Natural killer cell (primary cell): ENCODE measurements around the gene PLA1A. TPM values are rescaled to one million over a fixed set of nuclear protein-coding genes. Genes with fewer than 3 reads are reported as not detected.

Experiments used
- ATAC-seq, 3 donors: fragments of 150-1000 bp in 2 of 3; fragments of 200-7000 bp in 1 of 3; cut with Tn5 transposase; 1 replicate in 1 of 3; 2 replicates in 2 of 3; pipeline ENCODE4 v1.10.0; 2021; ENCODE audit warnings: mild to moderate bottlenecking in 2 of 3, moderate library complexity in 2 of 3
- DNase-seq, 2 donors: peaks; one replicate each; pipeline versions ENCODE4 v3.0.0 to v3.0.0-alpha.2; 2013 to 2021; ENCODE audit warnings: mixed read lengths in 1 of 2
- H3K27ac ChIP-seq: one replicate; pipeline ENCODE4 v1.5.1; 2013; ENCODE audit warnings: mild to moderate bottlenecking, low read length
- H3K27me3 ChIP-seq: one replicate; pipeline ENCODE4 v1.6.1; 2013; ENCODE audit warnings: low read length; ENCODE audit not compliant: control insufficient read depth, insufficient read depth
- H3K36me3 ChIP-seq: one replicate; pipeline ENCODE4 v1.6.1; 2013; ENCODE audit warnings: low read length; ENCODE audit not compliant: control insufficient read depth, insufficient read depth
- H3K4me1 ChIP-seq: one replicate; pipeline ENCODE4 v1.6.1; 2013; ENCODE audit warnings: low read length; ENCODE audit not compliant: control insufficient read depth, insufficient read depth
- H3K4me3 ChIP-seq: one replicate; pipeline ENCODE4 v1.5.1; 2013; ENCODE audit warnings: low read length
- H3K9me3 ChIP-seq: one replicate; pipeline ENCODE4 v1.6.1; 2013; ENCODE audit warnings: low read length; ENCODE audit not compliant: control insufficient read depth, insufficient read depth
- H3K27ac Mint-ChIP-seq, 2 donors: one replicate each; pipeline ENCODE4 v1.8.0; 2022; ENCODE audit warnings: mild to moderate bottlenecking in 2 of 2, mixed read lengths in 2 of 2, moderate library complexity in 1 of 2
- H3K27me3 Mint-ChIP-seq, 2 donors: one replicate each; pipeline ENCODE4 v1.8.0; 2022; ENCODE audit warnings: low read depth in 2 of 2, mixed read lengths in 2 of 2
- H3K36me3 Mint-ChIP-seq: one replicate; pipeline ENCODE4 v1.8.0; 2022; ENCODE audit warnings: mixed read lengths
- H3K4me1 Mint-ChIP-seq, 2 donors: one replicate each; pipeline ENCODE4 v1.8.0; 2022; ENCODE audit warnings: mixed read lengths in 2 of 2
- H3K4me3 Mint-ChIP-seq: one replicate; pipeline ENCODE4 v1.8.0; 2022; ENCODE audit warnings: mild to moderate bottlenecking, moderate library complexity, mixed read lengths
- H3K9me3 Mint-ChIP-seq, 2 donors: one replicate each; pipeline ENCODE4 v1.8.0; 2022; ENCODE audit warnings: mixed read lengths in 2 of 2
- CTCF ChIP-seq: fragments of 200-600 bp; IDR thresholded peaks from one replicate; pipeline ENCODE4 v1.8.0; 2022; ENCODE audit warnings: antibody characterized with exemption
- WGBS: methylation state at CpG from one replicate; pipeline ENCODE4 v1.1.7; 2013; ENCODE audit warnings: missing lambda C conversion rate; ENCODE audit not compliant: insufficient coverage; 5-methylcytosine and 5-hydroxymethylcytosine counted together
- intact Hi-C: fragments of 100-400 bp; cut with micrococcal nuclease; formaldehyde crosslinking; loops from one replicate; pipeline ENCODE4 v1.14.2; 2022
- total RNA-seq, 4 donors: library from RNA; stranded (reverse); fragments of 120-200 nt in 1 of 4; gene quantifications; one replicate each; pipeline versions ENCODE4 v1.2.3 to v1.2.4, GENCODE V29; 2013 to 2022

The PLA1A gene
- total RNA-seq, 3 donors from 2014 or later (not counting 1 experiment from before 2014, with no cell fraction given), result 0.20 to 0.34 TPM; not detected in 1

GRCh38 chr3:119613201-119613600 is 15.5 kb downstream of the PLA1A start:
- ATAC-seq, result no peak
- H3K9me3 ChIP-seq, result no peaks in the 10 kb centered on the region
- no peak overlapping the region for H3K4me3 Mint-ChIP-seq
- no peaks in the 10 kb centered on the region for H3K27me3 ChIP-seq
- no peaks in the 10 kb centered on the region for H3K36me3 Mint-ChIP-seq
- 100% methylated on average over 1 of the region's 1 CpG for WGBS
- peaks cover 14 to 34% of the 10 kb centered on the region in 2 donors for H3K27me3 Mint-ChIP-seq
- H3K27ac Mint-ChIP-seq, result no peak overlapping the region
- no peak for DNase-seq
- no peak for TF ChIP-seq CTCF
- intact Hi-C loops, result no loop called here
- H3K36me3 ChIP-seq, result no peaks in the 10 kb centered on the region
- H3K27ac ChIP-seq, result no peak overlapping the region
- no peak overlapping the region for H3K4me3 ChIP-seq
- H3K4me1 ChIP-seq, result no peaks in the 10 kb centered on the region
- H3K9me3 Mint-ChIP-seq, result no peaks in the 10 kb centered on the region
- H3K4me1 Mint-ChIP-seq, result no peaks in the 10 kb centered on the region

DNA sequence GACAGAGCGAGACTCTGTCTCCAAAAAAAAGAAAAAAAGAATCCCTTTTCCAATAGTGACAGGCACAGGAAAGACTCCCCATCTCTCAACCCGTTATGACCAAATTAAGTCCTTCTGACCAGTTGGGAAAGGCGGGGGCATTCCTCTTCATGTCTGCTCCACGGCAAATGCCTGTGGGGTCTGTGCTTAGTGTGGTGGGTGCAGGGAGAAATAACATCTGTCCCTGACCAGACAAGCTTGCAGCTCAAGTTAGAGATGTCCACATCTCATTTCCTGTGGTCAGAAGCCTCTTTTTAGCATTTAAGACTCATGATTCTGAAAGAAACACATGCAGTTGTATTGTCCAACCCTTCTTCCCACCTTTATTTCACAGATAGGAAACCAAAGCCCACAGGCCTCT is 16.2 kb downstream of the PLA1A start:
- no peak overlapping the region for H3K27ac ChIP-seq
- H3K4me1 Mint-ChIP-seq, result no peaks in the 10 kb centered on the region
- peaks cover 14 to 30% of the 10 kb centered on the region in 2 donors for H3K27me3 Mint-ChIP-seq
- intact Hi-C loops, result no loop called here
- no peak overlapping the region for H3K27ac Mint-ChIP-seq
- no peaks in the 10 kb centered on the region for H3K36me3 ChIP-seq
- no peaks in the 10 kb centered on the region for H3K27me3 ChIP-seq
- 97% methylated on average over 3 of the region's 4 CpGs for WGBS
- no peak for DNase-seq
- ATAC-seq, result no peak
- H3K36me3 Mint-ChIP-seq, result no peaks in the 10 kb centered on the region
- H3K4me1 ChIP-seq, result no peaks in the 10 kb centered on the region
- no peak overlapping the region for H3K4me3 Mint-ChIP-seq
- no peaks in the 10 kb centered on the region for H3K9me3 ChIP-seq
- no peak overlapping the region for H3K4me3 ChIP-seq
- no peaks in the 10 kb centered on the region for H3K9me3 Mint-ChIP-seq
- TF ChIP-seq CTCF, result no peak

DNA sequence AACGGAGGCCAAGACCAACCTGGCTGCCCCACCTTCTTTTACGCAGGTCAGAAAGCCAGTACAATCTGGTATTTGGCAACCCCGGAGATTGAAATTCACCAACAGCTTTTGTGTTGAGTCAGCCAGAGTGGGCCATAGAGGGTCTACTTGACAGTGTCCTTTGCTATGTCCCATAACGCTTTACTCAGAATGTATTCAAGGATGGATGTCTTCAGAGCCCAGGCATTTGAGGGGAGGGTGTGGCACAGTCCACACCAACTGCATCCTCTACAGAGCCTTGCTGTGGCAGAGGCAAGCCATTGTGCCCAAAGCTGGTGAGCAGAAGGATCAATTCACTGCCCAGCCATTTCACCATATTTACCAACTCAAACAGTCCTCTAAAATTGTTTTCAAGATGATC is 18.4 kb downstream of the PLA1A start:
- ATAC-seq (no peak), DNase-seq (no peak)
- Histone ChIP-seq H3K27me3 (no peaks in the 10 kb centered on the region), H3K27ac (no peak overlapping the region), H3K4me1 (no peaks in the 10 kb centered on the region), H3K36me3 (no peaks in the 10 kb centered on the region), H3K4me3 (no peak overlapping the region), H3K9me3 (no peaks in the 10 kb centered on the region)
- Mint-ChIP-seq H3K27me3 (peaks cover 8 to 15% of the 10 kb centered on the region in 2 donors), H3K9me3 (no peaks in the 10 kb centered on the region), H3K36me3 (no peaks in the 10 kb centered on the region), H3K27ac (no peak overlapping the region), H3K4me1 (no peaks in the 10 kb centered on the region), H3K4me3 (no peak overlapping the region)
- intact Hi-C loops, result no loop called here
- 83% methylated on average over 4 of the region's 4 CpGs for WGBS
- TF ChIP-seq CTCF, result no peak

DNA sequence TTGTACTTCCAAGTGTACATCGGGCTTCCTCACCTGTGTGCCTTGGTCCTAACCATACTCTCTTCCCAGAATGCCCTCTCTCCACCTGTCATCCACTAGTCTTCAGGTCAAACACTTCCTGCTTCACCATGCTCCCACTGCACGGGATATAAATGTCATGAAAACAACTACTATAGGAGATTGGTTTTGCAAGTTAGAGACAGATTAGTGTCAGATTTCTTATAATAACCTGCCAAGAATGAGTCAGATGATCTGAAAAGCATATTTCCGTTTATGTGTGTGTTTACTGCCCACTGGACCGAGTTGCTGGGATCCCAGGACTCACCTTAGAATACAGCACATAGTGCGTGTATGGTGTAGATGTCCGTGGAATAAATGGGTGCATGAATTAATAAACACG is 21.4 kb downstream of the PLA1A start:
- 87% methylated on average over 7 of the region's 7 CpGs for WGBS
- Histone ChIP-seq H3K4me1 (no peaks in the 10 kb centered on the region), H3K4me3 (no peak overlapping the region), H3K36me3 (no peaks in the 10 kb centered on the region), H3K27me3 (no peaks in the 10 kb centered on the region), H3K27ac (no peak overlapping the region), H3K9me3 (no peaks in the 10 kb centered on the region)
- no peaks in the 10 kb centered on the region for H3K36me3 Mint-ChIP-seq
- no peak overlapping the region for H3K27ac Mint-ChIP-seq
- intact Hi-C loops, result no loop called here
- no peaks in the 10 kb centered on the region for H3K4me1 Mint-ChIP-seq
- H3K9me3 Mint-ChIP-seq, result no peaks in the 10 kb centered on the region
- DNase-seq, result no peak
- TF ChIP-seq CTCF, result no peak
- H3K4me3 Mint-ChIP-seq, result no peak overlapping the region
- peaks cover 0 to 11% of the 10 kb centered on the region in 2 donors for H3K27me3 Mint-ChIP-seq
- no peak for ATAC-seq
